H1 (cell line): Measurements from ENCODE around the gene ERVV-1. TPM values are rescaled to one million over a fixed set of nuclear protein-coding genes. Genes with fewer than 3 reads are reported as not detected.

Source experiments
- CHD2 ChIP-seq: IDR thresholded peaks from 2 replicates; pipeline ENCODE4 v1.6.1; 2012; ENCODE audit warnings: low read length, improper control_type of control experiment
- EGR1 ChIP-seq: IDR thresholded peaks from 2 replicates; pipeline ENCODE4 v1.6.1; 2011; ENCODE audit warnings: low read depth, low read length, borderline replicate concordance
- JUND ChIP-seq: IDR thresholded peaks from 2 replicates; pipeline ENCODE4 v1.6.1; 2011; ENCODE audit warnings: mild to moderate bottlenecking, improper control_type of control experiment, low read length
- KDM1A ChIP-seq: fragments of 200-600, 300-600 bp; sonication (generic); IDR thresholded peaks from 2 replicates; pipeline ENCODE4 v1.7.1; 2016; ENCODE audit warnings: mild to moderate bottlenecking, low read length, borderline replicate concordance
- SUZ12 ChIP-seq: fragments of 200-600 bp; sonication (generic); IDR thresholded peaks from 2 replicates; pipeline ENCODE4 v1.6.1; 2012; ENCODE audit warnings: mild to moderate bottlenecking, inconsistent platforms, low read length, moderate library complexity, mixed read lengths
- polyA plus RNA-seq, 7 experiments: library from polyadenylated mRNA; depleted of rRNA in 3 of 7; stranded (reverse) in 5 of 7; unstranded in 2 of 7; fragments of >200 nt in 5 of 7; fragments of 200-250 nt in 2 of 7; gene quantifications; 1 replicate in 5 of 7; 2 replicates in 1 of 7; 4 replicates in 1 of 7; pipeline versions ENCODE4 v1.2.1 to v1.2.3, GENCODE V29; 2011 to 2013; ENCODE audit warnings: missing spikeins in 2 of 7, mixed read lengths in 2 of 7
- total RNA-seq: library from RNA; stranded (reverse); fragmentation: NEBNext Ultra II Directional; extraction: Animal tissue kit (Norgen Biotek cat#: 25700); gene quantifications from 2 replicates; pipeline ENCODE4 v1.2.1, GENCODE V29; 2021

The ERVV-1 gene
- total and polyA plus RNA-seq, 2 of the 8 experiments (the other 6 are each of a cell fraction or from before 2014, with no cell fraction given), result not detected

GRCh38 chr19:53002479-53002878 is 11.2 kb upstream of the ERVV-1 start (continued):
- TF ChIP-seq EGR1 (no peak), JUND (no peak), SUZ12 (no peak), KDM1A (no peak), CHD2 (no peak)
